SK-N-SH (cell line): ENCODE measurements around the gene MAP7D3. TPM values are rescaled to one million over a fixed set of nuclear protein-coding genes. Genes with fewer than 3 reads are reported as not detected.

Source experiments
- CTCF ChIA-PET: fragments of 300-600, 350-600 bp; formaldehyde crosslinking; extraction: SDS; loops from one replicate; lab custom pipeline; 2021; lab: Yijun Ruan, JAX
- POLR2A ChIA-PET: fragments of 350-600 bp; sonication (Branson Sonifier 250); formaldehyde crosslinking; extraction: SDS; loops from one replicate; lab custom pipeline; 2020; ENCODE audit warnings: antibody characterized with exemption, inconsistent platforms; lab: Yijun Ruan, JAX
- DNase-seq: peaks from one replicate; pipeline ENCODE4 v3.0.0; 2012
- H2AFZ ChIP-seq: fragments of 200-600 bp; sonication (generic); 2 replicates; pipeline ENCODE4 v1.8.1; 2016; ENCODE audit warnings: antibody characterized with exemption, mild to moderate bottlenecking, low read depth
- H3F3A ChIP-seq: fragments of 200-600 bp; sonication (generic); replicated peaks from 2 replicates; pipeline ENCODE3; 2016; ENCODE audit warnings: antibody characterized with exemption, mild to moderate bottlenecking; ENCODE audit not compliant: insufficient read depth
- H3K27ac ChIP-seq, 2 experiments: fragments of 200-500 bp in 1 of 2; fragments of 200-600 bp in 1 of 2; sonication (Bioruptor generic) in 1 of 2; sonication (generic), shearing (Covaris generic) in 1 of 2; 2 replicates each; pipeline versions ENCODE4 v1.5.1 to v1.6.1; 2014 to 2016; ENCODE audit warnings: low read depth in 2 of 2, inconsistent platforms in 1 of 2, low read length in 1 of 2, mild to moderate bottlenecking in 1 of 2, mixed read lengths in 1 of 2
- H3K27me3 ChIP-seq: fragments of 200-600 bp; sonication (generic), shearing (Covaris generic); 2 replicates; pipeline ENCODE4 v1.6.1; 2016; ENCODE audit warnings: mixed run types; ENCODE audit not compliant: insufficient read depth
- H3K36me3 ChIP-seq, 2 experiments: fragments of 200-500 bp in 1 of 2; fragments of 200-600 bp in 1 of 2; sonication (Bioruptor generic) in 1 of 2; sonication (generic) in 1 of 2; replicated peaks in 1 of 2; 2 replicates each; pipeline versions ENCODE3 to v1.5.1; 2014 to 2016; ENCODE audit warnings: low read length in 1 of 2, mild to moderate bottlenecking in 1 of 2; ENCODE audit not compliant: insufficient read depth in 2 of 2, control insufficient read depth in 1 of 2
- H3K4me1 ChIP-seq, 2 experiments: fragments of 200-500 bp in 1 of 2; fragments of 200-600 bp in 1 of 2; sonication (Bioruptor generic) in 1 of 2; sonication (generic), shearing (Covaris generic) in 1 of 2; 2 replicates each; pipeline versions ENCODE4 v1.5.1 to v1.6.1; 2014 to 2016; ENCODE audit warnings: low read depth in 1 of 2, low read length in 1 of 2, mixed run types in 1 of 2; ENCODE audit not compliant: insufficient read depth in 2 of 2, control insufficient read depth in 1 of 2
- H3K4me2 ChIP-seq: fragments of 200-600 bp; sonication (generic), shearing (Covaris generic); 2 replicates; pipeline ENCODE4 v1.6.1; 2017; ENCODE audit warnings: mixed run types
- H3K4me3 ChIP-seq, 2 experiments: fragments of 200-500 bp in 1 of 2; fragments of 200-600 bp in 1 of 2; sonication (Bioruptor generic) in 1 of 2; sonication (generic), shearing (Covaris generic) in 1 of 2; 2 replicates each; pipeline versions ENCODE4 v1.5.1 to v1.8.1; 2014 to 2016; ENCODE audit warnings: low read depth in 2 of 2, inconsistent platforms in 1 of 2, low read length in 1 of 2, mild to moderate bottlenecking in 1 of 2, mixed read lengths in 1 of 2, moderate library complexity in 1 of 2
- H3K79me2 ChIP-seq: fragments of 200-600 bp; sonication (generic); 2 replicates; pipeline ENCODE4 v1.8.1; 2017; ENCODE audit warnings: mild to moderate bottlenecking; ENCODE audit not compliant: insufficient read depth
- H3K9ac ChIP-seq: fragments of 200-600 bp; sonication (generic); 2 replicates; pipeline ENCODE4 v1.6.1; 2017; ENCODE audit warnings: mixed run types
- H3K9me2 ChIP-seq: fragments of 200-600 bp; sonication (generic); 2 replicates; pipeline ENCODE4 v1.6.1; 2017; ENCODE audit warnings: mixed run types
- H3K9me3 ChIP-seq: fragments of 200-600 bp; sonication (generic); 2 replicates; pipeline ENCODE4 v1.6.1; 2017; ENCODE audit warnings: mixed run types, mild to moderate bottlenecking, moderate library complexity
- H4K20me1 ChIP-seq: fragments of 200-600 bp; sonication (generic); 2 replicates; pipeline ENCODE4 v1.6.1; 2017; ENCODE audit warnings: mild to moderate bottlenecking, mixed run types; ENCODE audit not compliant: insufficient read depth
- GABPA ChIP-seq: IDR thresholded peaks from 2 replicates; pipeline ENCODE4 v1.4.0; 2012; ENCODE audit warnings: low read depth, mild to moderate bottlenecking
- GATA2 ChIP-seq: sonication (generic); formaldehyde crosslinking; IDR thresholded peaks from 2 replicates; pipeline ENCODE4 v1.5.0; 2020; ENCODE audit warnings: mild to moderate bottlenecking, missing genetic modification reagents
- NFIC ChIP-seq: IDR thresholded peaks from 2 replicates; pipeline ENCODE4 v1.4.0; 2012; ENCODE audit warnings: borderline replicate concordance
- NRF1 ChIP-seq: IDR thresholded peaks from 2 replicates; pipeline ENCODE4 v1.6.1; 2012; ENCODE audit warnings: low read depth, mild to moderate bottlenecking, low read length
- RCOR1 ChIP-seq: fragments of 150-350 bp; IDR thresholded peaks from 2 replicates; pipeline ENCODE4 v1.6.1; 2017; ENCODE audit warnings: antibody characterized with exemption, low read length
- TAF1 ChIP-seq: IDR thresholded peaks from 2 replicates; pipeline ENCODE4 v1.6.1; 2012; ENCODE audit warnings: low read depth, mild to moderate bottlenecking, low read length, moderate library complexity, borderline replicate concordance
- WGBS: methylation state at CpG from one replicate; pipeline ENCODE4 v1.1.6; 2017; ENCODE audit warnings: low lambda C conversion rate; 5-methylcytosine and 5-hydroxymethylcytosine counted together
- polyA plus RNA-seq, 3 experiments: library from polyadenylated mRNA; depleted of rRNA; stranded (reverse); fragments of >200 nt; gene quantifications; 2 replicates each; pipeline ENCODE4 v1.2.3, GENCODE V29; 2012
- TF ChIP-seq, protein P1 (sequence below): IDR thresholded peaks from 2 replicates; pipeline ENCODE4 v1.6.1; 2012; ENCODE audit warnings: mild to moderate bottlenecking, low read depth, low read length, moderate library complexity
- TF ChIP-seq, protein P2 (sequence below): fragments of 200-600 bp; sonication (generic); IDR thresholded peaks from 2 replicates; pipeline ENCODE4 v1.6.1; 2017; ENCODE audit warnings: antibody characterized with exemption, mild to moderate bottlenecking, moderate library complexity

MAP7D3 gene
- polyA plus RNA-seq, 1 of the 3 experiments (the other 2 are of a cell fraction), result 5.8 TPM

DNA sequence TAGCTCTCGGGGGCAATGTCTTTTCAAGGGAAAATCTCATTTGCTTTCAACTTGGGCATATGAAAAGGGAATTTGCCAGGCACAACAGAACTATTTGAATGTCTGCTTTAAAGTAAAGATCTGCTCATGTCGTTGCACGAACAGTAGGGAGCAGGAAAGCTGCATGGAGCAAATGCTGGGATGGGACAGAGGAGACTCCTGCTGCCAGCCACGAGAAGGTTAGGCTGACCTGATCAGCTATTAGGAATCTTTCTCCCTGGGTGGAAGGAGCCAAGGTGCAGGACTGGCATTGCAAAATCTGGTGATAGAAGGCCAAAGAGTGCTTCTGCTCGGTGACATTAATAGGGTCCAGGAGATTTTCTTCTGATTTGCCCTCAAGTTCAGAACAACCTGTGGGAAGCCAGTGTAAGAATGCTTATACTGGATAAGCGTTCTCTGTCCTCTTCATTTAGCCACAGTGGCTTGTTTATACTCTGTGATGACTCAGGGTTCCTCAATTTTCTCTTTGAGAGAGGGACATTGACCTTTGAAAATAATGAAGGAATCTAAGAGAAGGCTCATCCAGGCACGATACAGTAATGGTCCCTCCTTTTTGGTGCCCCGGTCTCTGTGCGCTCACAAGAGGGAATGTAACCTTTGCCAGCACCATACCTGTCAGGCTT, 80.9 kb downstream of the MAP7D3 start:
- Histone ChIP-seq H3K9me2 (no peaks in the 10 kb centered on the region), H3K9ac (peak overlapping the region; percentile 6; the same call in 1 of the 2 replicates), H3F3A (peaks cover 5% of the 10 kb centered on the region), H3K4me1 (peaks cover 11 to 16% of the 10 kb centered on the region in 2 experiments), H4K20me1 (no peaks in the 10 kb centered on the region), H3K4me3 (no peak overlapping the region), H3K4me2 (peak overlapping the region; percentile 26), H3K36me3 (no peaks in the 10 kb centered on the region), H3K9me3 (no peaks in the 10 kb centered on the region), H2AFZ (no peak overlapping the region), H3K27me3 (peaks cover 6% of the 10 kb centered on the region; the same call in 1 of the 2 replicates), H3K27ac (peak overlapping the region; percentile 54 to 80; a peak in 3 of 4 replicates), H3K79me2 (no peaks in the 10 kb centered on the region)
- ChIA-PET CTCF (interaction anchor here (1.1 kb wide), 1 partner anchor 8 kb away, joined by 5 read pairs; no protein-coding TSS in a partner anchor), POLR2A (no interaction called here)
- DNase-seq, result no peak
- TF ChIP-seq RCOR1, result no peak
- TF ChIP-seq, protein P1, sequence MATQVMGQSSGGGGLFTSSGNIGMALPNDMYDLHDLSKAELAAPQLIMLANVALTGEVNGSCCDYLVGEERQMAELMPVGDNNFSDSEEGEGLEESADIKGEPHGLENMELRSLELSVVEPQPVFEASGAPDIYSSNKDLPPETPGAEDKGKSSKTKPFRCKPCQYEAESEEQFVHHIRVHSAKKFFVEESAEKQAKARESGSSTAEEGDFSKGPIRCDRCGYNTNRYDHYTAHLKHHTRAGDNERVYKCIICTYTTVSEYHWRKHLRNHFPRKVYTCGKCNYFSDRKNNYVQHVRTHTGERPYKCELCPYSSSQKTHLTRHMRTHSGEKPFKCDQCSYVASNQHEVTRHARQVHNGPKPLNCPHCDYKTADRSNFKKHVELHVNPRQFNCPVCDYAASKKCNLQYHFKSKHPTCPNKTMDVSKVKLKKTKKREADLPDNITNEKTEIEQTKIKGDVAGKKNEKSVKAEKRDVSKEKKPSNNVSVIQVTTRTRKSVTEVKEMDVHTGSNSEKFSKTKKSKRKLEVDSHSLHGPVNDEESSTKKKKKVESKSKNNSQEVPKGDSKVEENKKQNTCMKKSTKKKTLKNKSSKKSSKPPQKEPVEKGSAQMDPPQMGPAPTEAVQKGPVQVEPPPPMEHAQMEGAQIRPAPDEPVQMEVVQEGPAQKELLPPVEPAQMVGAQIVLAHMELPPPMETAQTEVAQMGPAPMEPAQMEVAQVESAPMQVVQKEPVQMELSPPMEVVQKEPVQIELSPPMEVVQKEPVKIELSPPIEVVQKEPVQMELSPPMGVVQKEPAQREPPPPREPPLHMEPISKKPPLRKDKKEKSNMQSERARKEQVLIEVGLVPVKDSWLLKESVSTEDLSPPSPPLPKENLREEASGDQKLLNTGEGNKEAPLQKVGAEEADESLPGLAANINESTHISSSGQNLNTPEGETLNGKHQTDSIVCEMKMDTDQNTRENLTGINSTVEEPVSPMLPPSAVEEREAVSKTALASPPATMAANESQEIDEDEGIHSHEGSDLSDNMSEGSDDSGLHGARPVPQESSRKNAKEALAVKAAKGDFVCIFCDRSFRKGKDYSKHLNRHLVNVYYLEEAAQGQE, result no peak
- TF ChIP-seq GATA2 (CRISPR knock-in tag), result no peak
- TF ChIP-seq TAF1, result no peak
- TF ChIP-seq GABPA, result no peak
- TF ChIP-seq, protein P2, sequence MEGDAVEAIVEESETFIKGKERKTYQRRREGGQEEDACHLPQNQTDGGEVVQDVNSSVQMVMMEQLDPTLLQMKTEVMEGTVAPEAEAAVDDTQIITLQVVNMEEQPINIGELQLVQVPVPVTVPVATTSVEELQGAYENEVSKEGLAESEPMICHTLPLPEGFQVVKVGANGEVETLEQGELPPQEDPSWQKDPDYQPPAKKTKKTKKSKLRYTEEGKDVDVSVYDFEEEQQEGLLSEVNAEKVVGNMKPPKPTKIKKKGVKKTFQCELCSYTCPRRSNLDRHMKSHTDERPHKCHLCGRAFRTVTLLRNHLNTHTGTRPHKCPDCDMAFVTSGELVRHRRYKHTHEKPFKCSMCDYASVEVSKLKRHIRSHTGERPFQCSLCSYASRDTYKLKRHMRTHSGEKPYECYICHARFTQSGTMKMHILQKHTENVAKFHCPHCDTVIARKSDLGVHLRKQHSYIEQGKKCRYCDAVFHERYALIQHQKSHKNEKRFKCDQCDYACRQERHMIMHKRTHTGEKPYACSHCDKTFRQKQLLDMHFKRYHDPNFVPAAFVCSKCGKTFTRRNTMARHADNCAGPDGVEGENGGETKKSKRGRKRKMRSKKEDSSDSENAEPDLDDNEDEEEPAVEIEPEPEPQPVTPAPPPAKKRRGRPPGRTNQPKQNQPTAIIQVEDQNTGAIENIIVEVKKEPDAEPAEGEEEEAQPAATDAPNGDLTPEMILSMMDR, result peak; percentile 16; the same call in 1 of the 2 replicates
- TF ChIP-seq NRF1, result no peak
- TF ChIP-seq NFIC, result no peak
- WGBS, result 53% methylated on average over 9 of the region's 9 CpGs
